ENCODE results near the gene ELMO3. TPM values are rescaled to one million over a fixed set of nuclear protein-coding genes. Genes with fewer than 3 reads are reported as not detected.
A peak's percentile ranks its signal among the peaks of the same experiment; 100 is the strongest.

The ELMO3 gene
- total and polyA plus RNA-seq, 2 of the 13 experiments (the other 11 are each of a cell fraction or from before 2014, with no cell fraction given), result 2.6 to 4.0 TPM

- TF ChIP-seq HMG20A (CRISPR knock-in tag; IDR thresholded peaks at IDR 0.05; ENCODE audit: borderline replicate concordance), result no peak
- TF ChIP-seq FOXK1 (CRISPR knock-in tag; IDR thresholded peaks at IDR 0.05; ENCODE audit: borderline replicate concordance, low read depth), result no peak
- TF ChIP-seq ATF5 (CRISPR knock-in tag; IDR thresholded peaks at IDR 0.05; ENCODE audit: low read depth), result 0 out of 2 replicates have a peak, but pooled peaks have one; percentile 30
- no peak for TF ChIP-seq MED8 (CRISPR knock-in tag; IDR thresholded peaks at IDR 0.05; ENCODE audit: insufficient replicate concordance)
- peak; percentile 96 for TF ChIP-seq KLF13 (CRISPR knock-in tag; IDR thresholded peaks at IDR 0.05)
- no peak for TF ChIP-seq GTF3A (CRISPR knock-in tag; conservative IDR thresholded peaks at IDR 0.05)
- TF ChIP-seq BCL6 (CRISPR knock-in tag; IDR thresholded peaks at IDR 0.05), result peak; percentile 24; the same call in 1 of the 2 replicates
- peak; percentile 65; the same call in 1 of the 2 replicates for TF ChIP-seq THAP8 (CRISPR knock-in tag; IDR thresholded peaks at IDR 0.05; ENCODE audit: borderline replicate concordance)
- peak; percentile 73 for TF ChIP-seq KAT8 (CRISPR knock-in tag; IDR thresholded peaks at IDR 0.05)
- TF ChIP-seq ZNF607 (CRISPR knock-in tag; IDR thresholded peaks at IDR 0.05; ENCODE audit: borderline replicate concordance), result peak; percentile 84
- peak; percentile 99 for TF ChIP-seq KDM2A (CRISPR knock-in tag; IDR thresholded peaks at IDR 0.05; ENCODE audit: borderline replicate concordance, low read depth)
- peak in 1 of 2 experiments; percentile 44; a peak in 1 of 4 replicates for TF ChIP-seq KLF16 (CRISPR knock-in tag; IDR thresholded peaks at IDR 0.05)
- peak; percentile 43; the same call in 1 of the 2 replicates for TF ChIP-seq ZNF318 (CRISPR knock-in tag; IDR thresholded peaks at IDR 0.05)
- TF ChIP-seq UBTF (CRISPR knock-in tag; IDR thresholded peaks at IDR 0.05), result peak; percentile 76
- TF ChIP-seq POGK (CRISPR knock-in tag; conservative IDR thresholded peaks at IDR 0.05), result peak; percentile 78
Observed at GRCh38 chr16:67150833-67151396, 48.0 kb upstream of the ELMO3 start, which contains the start of gene B3GNT9 (continued).

All from HepG2 (cell line).